K562 (cell line): ENCODE results near the gene MMP28. TPM values are rescaled to one million over a fixed set of nuclear protein-coding genes. Genes with fewer than 3 reads are reported as not detected.

Experiments
- ATAC-seq: fragments of 200-7000 bp; cut with Tn5 transposase; 3 replicates; pipeline ENCODE4 v1.9.1; 2020; ENCODE audit warnings: moderate library complexity
- BruUV-seq: library from RNA; stranded (reverse); fragments of 400-500 nt; replicated peaks from 2 replicates; lab custom pipeline; 2021; lab: Mats Ljungman, UMichigan
- CTCF ChIA-PET: fragments of 300-600 bp; formaldehyde crosslinking; extraction: SDS; loops from one replicate; lab custom pipeline; 2021; ENCODE audit warnings: low intra/inter-chr PET ratio; lab: Yijun Ruan, JAX
- POLR2A ChIA-PET: fragments of 300-600, 350-650 bp; sonication (Branson Sonifier 250); formaldehyde crosslinking; extraction: SDS; loops from one replicate; lab custom pipeline; 2021; ENCODE audit warnings: antibody characterized with exemption, inconsistent platforms; lab: Yijun Ruan, JAX
- DNase-seq, 4 experiments: peaks; one replicate each; pipeline versions ENCODE4 v3.0.0 to v3.0.0-alpha.2; 2011 to 2018; ENCODE audit warnings: low spot score in 3 of 4, mixed read lengths in 3 of 4; ENCODE audit errors: extremely low read depth in 1 of 4
- FAIRE-seq: peaks from 2 replicates; lab custom pipeline; 2011; peaks lifted over from hg19 to GRCh38; lab: Jason Lieb, UNC
- H2AFZ ChIP-seq: 2 replicates; pipeline ENCODE4 v1.6.0; 2011; ENCODE audit warnings: low read depth, low read length, control low read depth, inconsistent platforms
- H3K27ac ChIP-seq: fragments of 200-600 bp; 3 replicates; pipeline ENCODE4 v1.8.0; 2011; ENCODE audit warnings: low read depth, mild to moderate bottlenecking, control low read depth, inconsistent platforms, low read length, moderate library complexity, mixed read lengths; ENCODE audit errors: extremely low read depth
- H3K27me3 ChIP-seq, 2 experiments: fragments of 300-600 bp in 1 of 2; 2 replicates in 1 of 2; 3 replicates in 1 of 2; pipeline versions ENCODE4 v1.6.0 to v1.8.0; 2011; ENCODE audit warnings: inconsistent platforms in 2 of 2, low read length in 2 of 2, mild to moderate bottlenecking in 1 of 2, mixed read lengths in 1 of 2, moderate library complexity in 1 of 2; ENCODE audit not compliant: control insufficient read depth in 2 of 2, insufficient read depth in 2 of 2
- H3K36me3 ChIP-seq: fragments of 300-600 bp; 3 replicates; pipeline ENCODE4 v1.8.0; 2011; ENCODE audit warnings: mild to moderate bottlenecking, low read length, inconsistent platforms; ENCODE audit not compliant: control insufficient read depth, insufficient read depth
- H3K4me1 ChIP-seq, 2 experiments: fragments of 200-600 bp in 1 of 2; replicated peaks in 1 of 2; 2 replicates in 1 of 2; 3 replicates in 1 of 2; pipeline versions ENCODE4 v1.5.1 to v1.8.0; 2011; ENCODE audit warnings: inconsistent platforms in 2 of 2, low read length in 2 of 2, mild to moderate bottlenecking in 1 of 2, mixed read lengths in 1 of 2, moderate library complexity in 1 of 2; ENCODE audit not compliant: control insufficient read depth in 2 of 2, insufficient read depth in 2 of 2
- H3K4me2 ChIP-seq: 2 replicates; pipeline ENCODE4 v1.6.1; 2011; ENCODE audit warnings: low read length, control low read depth, inconsistent platforms, mixed read lengths; ENCODE audit not compliant: insufficient read depth
- H3K4me3 ChIP-seq: fragments of 200-600 bp; sonication (generic), shearing (Covaris generic); 2 replicates; pipeline ENCODE4 v1.5.1; 2016; ENCODE audit warnings: control low read depth, inconsistent platforms
- H3K79me2 ChIP-seq: fragments of 200-600 bp; 3 replicates; pipeline ENCODE4 v1.8.0; 2011; ENCODE audit warnings: low read length, inconsistent platforms; ENCODE audit not compliant: control insufficient read depth, insufficient read depth
- H3K9ac ChIP-seq, 2 experiments: 2 replicates each; pipeline versions ENCODE4 v1.6.0 to v1.6.1; 2011; ENCODE audit warnings: low read depth in 2 of 2, low read length in 2 of 2, control low read depth in 1 of 2, inconsistent platforms in 1 of 2, mild to moderate bottlenecking in 1 of 2, mixed read lengths in 1 of 2; ENCODE audit not compliant: insufficient read depth in 1 of 2
- H3K9me1 ChIP-seq: one replicate; pipeline ENCODE4 v1.6.0; 2011; ENCODE audit warnings: inconsistent platforms, mild to moderate bottlenecking, low read length, moderate library complexity; ENCODE audit not compliant: control insufficient read depth, insufficient read depth
- H3K9me3 ChIP-seq: replicated peaks from 2 replicates; pipeline ENCODE4 v1.5.1; 2011; ENCODE audit warnings: low read depth, low read length, inconsistent platforms; ENCODE audit not compliant: control insufficient read depth, insufficient read depth
- H4K20me1 ChIP-seq: replicated peaks from 2 replicates; pipeline ENCODE4 v1.6.1; 2011; ENCODE audit warnings: low read length, inconsistent platforms, mixed read lengths; ENCODE audit not compliant: control insufficient read depth, insufficient read depth
- NFIC ChIP-seq: fragments of 450-650 bp; IDR thresholded peaks from 2 replicates; pipeline ENCODE4 v1.6.1; 2017; ENCODE audit warnings: mild to moderate bottlenecking, inconsistent platforms
- NFIX ChIP-seq: fragments of 250-450 bp; sonication (Bioruptor Pico); IDR thresholded peaks from 2 replicates; pipeline ENCODE4 v1.4.0; 2020; ENCODE audit warnings: low read depth, mild to moderate bottlenecking, moderate library complexity
- POLR2AphosphoS2 ChIP-seq: IDR thresholded peaks from 2 replicates; pipeline ENCODE4 v1.6.1; 2012; ENCODE audit warnings: low read length, improper control_type of control experiment
- RBM22 ChIP-seq: fragments of 200-400 bp; formaldehyde crosslinking; IDR thresholded peaks from 2 replicates; pipeline ENCODE4 v1.6.1; 2018; ENCODE audit warnings: low read length, low read depth; ENCODE audit not compliant: poor library complexity, severe bottlenecking
- SUPT5H ChIP-seq: fragments of 450-650 bp; IDR thresholded peaks from 2 replicates; pipeline ENCODE4 v1.6.1; 2016
- WGBS: fragments of 100-300 bp; shearing (Covaris generic); methylation state at CpG from one replicate; pipeline ENCODE4 v1.1.6; 2016; ENCODE audit warnings: low coverage, mixed read lengths; ENCODE audit not compliant: insufficient coverage; ENCODE audit errors: missing lambda C conversion rate; 5-methylcytosine and 5-hydroxymethylcytosine counted together
- in situ Hi-C: fragments of 300-500 bp; cut with MboI; formaldehyde crosslinking; loops from 4 replicates; pipeline ENCODE4 v1.15.0; 2018; ENCODE audit warnings: inconsistent platforms, mixed read lengths
- intact Hi-C: fragments of 100-400 bp; cut with micrococcal nuclease; formaldehyde crosslinking; loops from 2 replicates; pipeline ENCODE4 v1.14.2; 2022
- polyA plus RNA-seq, 8 experiments: library from polyadenylated mRNA; depleted of rRNA in 4 of 8; stranded (reverse) in 5 of 8; unstranded in 3 of 8; fragments of >200 nt; fragmentation: Nextera tagmentation in 2 of 8; fragmentation: Illumina TruSeq in 1 of 8; extraction: Ambion mirVana in 2 of 8; extraction: Trizol in 1 of 8; gene quantifications; 2 replicates each; pipeline versions ENCODE4 v1.2.1 to v1.2.3, GENCODE V29; 2011 to 2014; ENCODE audit warnings: inconsistent platforms in 1 of 8, missing spikeins in 1 of 8
- total RNA-seq, 7 experiments: library from RNA; depleted of rRNA in 6 of 7; stranded (reverse); fragments of >200 nt in 6 of 7; fragmentation: Illumina TruSeq in 2 of 7; extraction: Trizol in 2 of 7; gene quantifications; 2 replicates each; pipeline versions ENCODE4 v1.2.1 to v1.2.3, GENCODE V29; 2011 to 2021; ENCODE audit warnings: low replicate concordance in 1 of 7

The MMP28 gene
- total and polyA plus RNA-seq, 9 of the 15 experiments (the other 6 are each of a cell fraction or from before 2014, with no cell fraction given), result not detected

GRCh38 chr17:35726127-35726952, 69.1 kb downstream of the MMP28 start:
- Histone ChIP-seq H3K4me1 (peaks cover 3% of the 10 kb centered on the region in 2 experiments; a peak in 3 of 5 replicates), H3K27ac (no peak overlapping the region), H3K9me3 (no peaks in the 10 kb centered on the region), H3K4me2 (no peak overlapping the region), H2AFZ (no peak overlapping the region), H3K36me3 (peaks cover 60% of the 10 kb centered on the region), H3K79me2 (no peaks in the 10 kb centered on the region), H4K20me1 (no peaks in the 10 kb centered on the region; the same call in 1 of the 2 replicates), H3K9ac (no peak overlapping the region), H3K9me1 (no peaks in the 10 kb centered on the region), H3K27me3 (no peaks in the 10 kb centered on the region), H3K4me3 (no peak overlapping the region)
- BruUV-seq, result no TSS peak
- ChIA-PET CTCF (no interaction called here), POLR2A (interaction anchor here (0.6 to 1.0 kb wide), 3 partner anchors 21 to 125 kb away, joined by 3 to 4 read pairs (median 3); no protein-coding TSS in a partner anchor)
- in situ Hi-C loops, result loop anchor here (25.0 kb wide), 1 partner anchor 1289 kb away; no protein-coding TSS in a partner anchor
- no peak for DNase-seq
- intact Hi-C loops, result no loop called here
- peak; percentile 40 for TF ChIP-seq RBM22
- 0 out of 2 replicates have a peak, but pooled peaks have one; percentile 10 for TF ChIP-seq POLR2AphosphoS2
- peak; percentile 22; the same call in 1 of the 2 replicates for TF ChIP-seq NFIX (CRISPR knock-in tag)
- TF ChIP-seq SUPT5H, result no peak
- TF ChIP-seq NFIC, result peak; percentile 89
- ATAC-seq, result no peak
- FAIRE-seq, result no peak
- WGBS, result 58% methylated on average over 5 of the region's 6 CpGs
